GM10266 (cell line): ENCODE data around the gene KCNN3.

Experiments used
- DNase-seq: peaks from one replicate; pipeline ENCODE4 v3.0.0; 2012; ENCODE audit errors: extremely low spot score
- CTCF ChIP-seq: IDR thresholded peaks from 2 replicates; pipeline ENCODE4 v1.5.1; 2012; ENCODE audit warnings: mild to moderate bottlenecking, low read depth; ENCODE audit not compliant: control insufficient read depth, insufficient read depth; ENCODE audit errors: missing control alignments

The KCNN3 gene

GRCh38 chr1:154813300-154813816, 56.7 kb downstream of the KCNN3 start:
- no peak for TF ChIP-seq CTCF

GRCh38 chr1:154812877-154813276, 57.2 kb downstream of the KCNN3 start:
- no peak for DNase-seq
- TF ChIP-seq CTCF: no peak

More at GRCh38 chr1:154813300-154813816, 56.7 kb downstream of the KCNN3 start:
- no peak for DNase-seq

GRCh38 chr1:154810571-154810970, 59.5 kb downstream of the KCNN3 start:
- no peak for TF ChIP-seq CTCF
- DNase-seq: no peak

GRCh38 chr1:154809436-154810413, 60.4 kb downstream of the KCNN3 start:
- TF ChIP-seq CTCF: no peak
- DNase-seq: no peak

GRCh38 chr1:154808909-154809262, 61.2 kb downstream of the KCNN3 start:
- DNase-seq: peak; percentile 50
- TF ChIP-seq CTCF: peak; percentile 2

- no peak for TF ChIP-seq CTCF
- no peak for DNase-seq
These were observed 61.7 kb downstream of the KCNN3 start for GRCh38 chr1:154808261-154808908.

- peak; percentile 67 for DNase-seq
- no peak for TF ChIP-seq CTCF
These were observed 63.0 kb downstream of the KCNN3 start for GRCh38 chr1:154807048-154807591.
